GM13976 (cell line): ENCODE measurements around the gene DOCK8.

Source experiments
- DNase-seq: peaks from one replicate; pipeline ENCODE4 v3.0.0; 2012; ENCODE audit warnings: low spot score
- CTCF ChIP-seq: IDR thresholded peaks from 2 replicates; pipeline ENCODE4 v1.5.1; 2012; ENCODE audit warnings: borderline replicate concordance, mild to moderate bottlenecking; ENCODE audit not compliant: insufficient read depth; ENCODE audit errors: extremely low read depth, missing control alignments, control extremely low read depth
- in situ Hi-C: fragments of 300-500 bp; cut with MboI; formaldehyde crosslinking; loops from one replicate; pipeline ENCODE4 v1.12.0; 2022; ENCODE audit warnings: low sequenced_read_pairs, mixed read lengths, inconsistent platforms; ENCODE audit not compliant: unreplicated experiment

Gene DOCK8

GRCh38 chr9:419571-420171 lies 205.0 kb downstream of the DOCK8 start:
- no peak for TF ChIP-seq CTCF
- DNase-seq: no peak
- in situ Hi-C loops: no loop called here

- in situ Hi-C loops: no loop called here
- DNase-seq: no peak
- no peak for TF ChIP-seq CTCF
These were observed 207.2 kb downstream of the DOCK8 start for GRCh38 chr9:421896-422295.

- DNase-seq: no peak
- no peak for TF ChIP-seq CTCF
- in situ Hi-C loops: no loop called here
These were observed 211.6 kb downstream of the DOCK8 start for GRCh38 chr9:426264-426663.

- no peak for DNase-seq
- no peak for TF ChIP-seq CTCF
- in situ Hi-C loops: no loop called here
These were observed 212.3 kb downstream of the DOCK8 start for GRCh38 chr9:426976-427375.

- DNase-seq: no peak
- TF ChIP-seq CTCF: no peak
- in situ Hi-C loops: no loop called here
These were observed 217.0 kb downstream of the DOCK8 start for GRCh38 chr9:431701-432100.

GRCh38 chr9:436482-436881 lies 221.8 kb downstream of the DOCK8 start:
- DNase-seq: no peak
- in situ Hi-C loops: no loop called here
- no peak for TF ChIP-seq CTCF
